PC-9 (cell line): ENCODE results near the gene TRIM71. TPM values are rescaled to one million over a fixed set of nuclear protein-coding genes. Genes with fewer than 3 reads are reported as not detected.
"Not testable (repeated sequence)": the region's sequence is repeated elsewhere in the genome, so short reads cannot be mapped to it uniquely, and the experiment has no call there.

Source experiments
- BruUV-seq: library from RNA; stranded (reverse); fragments of 400-500 nt; replicated peaks from 2 replicates; lab custom pipeline; 2021; lab: Mats Ljungman, UMichigan
- CTCF ChIA-PET: fragments of 300-600 bp; sonication (Branson Sonifier 250); formaldehyde crosslinking; loops from one replicate; lab custom pipeline; 2022; ENCODE audit warnings: antibody characterized with exemption; lab: Charles Lee
- POLR2A ChIA-PET: fragments of 300-600 bp; sonication (Branson Sonifier 250); formaldehyde crosslinking; loops from one replicate; lab custom pipeline; 2022; ENCODE audit warnings: antibody characterized with exemption; ENCODE audit not compliant: unreplicated experiment; lab: Charles Lee
- DNase-seq, 2 experiments: peaks; one replicate each; pipeline versions ENCODE4 v3.0.0 to v3.0.0-alpha.2; 2015 to 2022; ENCODE audit warnings: mixed read lengths in 1 of 2
- H2AFZ ChIP-seq: fragments of 200-600 bp; sonication (generic); 2 replicates; pipeline ENCODE4 v1.8.1; 2017; ENCODE audit warnings: antibody characterized with exemption
- H3F3A ChIP-seq: fragments of 200-600 bp; sonication (generic); 2 replicates; pipeline ENCODE4 v1.8.1; 2017; ENCODE audit warnings: antibody characterized with exemption, mild to moderate bottlenecking, low read depth; ENCODE audit not compliant: insufficient read depth
- H3K27ac ChIP-seq: fragments of 200-600 bp; sonication (generic); 2 replicates; pipeline ENCODE4 v1.6.1; 2016; ENCODE audit warnings: mixed run types
- H3K27me3 ChIP-seq: fragments of 200-600 bp; sonication (generic); 2 replicates; pipeline ENCODE4 v1.6.1; 2016; ENCODE audit warnings: low read depth, mixed run types; ENCODE audit not compliant: insufficient read depth
- H3K36me3 ChIP-seq: fragments of 200-600 bp; sonication (generic); 2 replicates; pipeline ENCODE4 v1.6.1; 2016; ENCODE audit warnings: low read depth, mixed run types
- H3K4me1 ChIP-seq: fragments of 200-600 bp; sonication (generic); replicated peaks from 2 replicates; pipeline ENCODE4 v1.6.1; 2016; ENCODE audit warnings: mixed run types; ENCODE audit not compliant: insufficient read depth
- H3K4me2 ChIP-seq: fragments of 200-600 bp; sonication (generic); 2 replicates; pipeline ENCODE4 v1.6.1; 2017; ENCODE audit warnings: mixed run types
- H3K4me3 ChIP-seq: fragments of 200-600 bp; sonication (generic); 2 replicates; pipeline ENCODE4 v1.6.1; 2016; ENCODE audit warnings: mixed run types
- H3K79me2 ChIP-seq: fragments of 200-600 bp; sonication (generic); 2 replicates; pipeline ENCODE4 v1.6.1; 2017; ENCODE audit warnings: low read depth, mixed run types
- H3K9me2 ChIP-seq: fragments of 200-600 bp; sonication (generic); 2 replicates; pipeline ENCODE4 v1.8.1; 2017; ENCODE audit warnings: mild to moderate bottlenecking; ENCODE audit not compliant: insufficient read depth
- H3K9me3 ChIP-seq: fragments of 200-600 bp; sonication (generic); 2 replicates; pipeline ENCODE4 v1.8.1; 2016; ENCODE audit warnings: low read depth; ENCODE audit not compliant: insufficient read depth
- H4K20me1 ChIP-seq: fragments of 200-600 bp; sonication (generic); 2 replicates; pipeline ENCODE4 v1.8.1; 2017; ENCODE audit not compliant: insufficient read depth
- CTCF ChIP-seq: fragments of 200-600 bp; sonication (generic); conservative IDR thresholded peaks from 2 replicates; pipeline ENCODE4 v1.6.1; 2017; ENCODE audit warnings: mixed run types, antibody characterized with exemption, mild to moderate bottlenecking, moderate library complexity
- EZH2 ChIP-seq: fragments of 200-600 bp; sonication (generic); IDR thresholded peaks from 2 replicates; pipeline ENCODE4 v1.8.0; 2017; ENCODE audit warnings: antibody characterized with exemption, low read depth
- intact Hi-C: fragments of 100-400 bp; cut with micrococcal nuclease; formaldehyde crosslinking; loops from one replicate; pipeline ENCODE4 v1.10.0; 2022; ENCODE audit not compliant: unreplicated experiment
- total RNA-seq: library from RNA; stranded (reverse); gene quantifications from 2 replicates; pipeline ENCODE4 v1.2.3, GENCODE V29; 2021

TRIM71 gene
- total RNA-seq, 1 experiment from 2014 or later: not detected

- ChIA-PET POLR2A (no interaction called here), CTCF (no interaction called here)
- H3K4me2 ChIP-seq: no peak overlapping the region
- DNase-seq: no peak
- H3K27me3 ChIP-seq: no peaks in the 10 kb centered on the region
- H3K9me3 ChIP-seq: no peaks in the 10 kb centered on the region
- H3K27ac ChIP-seq: no peak overlapping the region
- H4K20me1 ChIP-seq: no peaks in the 10 kb centered on the region
- no TSS peak for BruUV-seq
- no peaks in the 10 kb centered on the region for H3K9me2 ChIP-seq
- no peak for TF ChIP-seq EZH2
- TF ChIP-seq CTCF: no peak
- no peaks in the 10 kb centered on the region for H3K36me3 ChIP-seq
- H3K4me1 ChIP-seq: no peaks in the 10 kb centered on the region
- no peaks in the 10 kb centered on the region for H3K79me2 ChIP-seq
- no peak overlapping the region for H3K4me3 ChIP-seq
- intact Hi-C loops: no loop called here
- H2AFZ ChIP-seq: no peak overlapping the region
- H3F3A ChIP-seq: no peaks in the 10 kb centered on the region
Observed at GRCh38 chr3:32919920-32920319, 102.1 kb downstream of the TRIM71 start.

- H3K27ac ChIP-seq: no peak overlapping the region
- no peaks in the 10 kb centered on the region for H4K20me1 ChIP-seq
- no peaks in the 10 kb centered on the region for H3F3A ChIP-seq
- no peaks in the 10 kb centered on the region for H3K27me3 ChIP-seq
- no peaks in the 10 kb centered on the region for H3K9me2 ChIP-seq
- BruUV-seq: no TSS peak
- TF ChIP-seq EZH2 (no peak), CTCF (no peak)
- CTCF ChIA-PET: no interaction called here
- H3K9me3 ChIP-seq: no peaks in the 10 kb centered on the region
- H3K4me3 ChIP-seq: no peak overlapping the region
- intact Hi-C loops: no loop called here
- no peak for DNase-seq
- H3K79me2 ChIP-seq: no peaks in the 10 kb centered on the region
- H3K36me3 ChIP-seq: no peaks in the 10 kb centered on the region
- no peak overlapping the region for H2AFZ ChIP-seq
- no peak overlapping the region for H3K4me2 ChIP-seq
- POLR2A ChIA-PET: no interaction called here
- no peaks in the 10 kb centered on the region for H3K4me1 ChIP-seq
Observed at GRCh38 chr3:32922078-32922477, 104.3 kb downstream of the TRIM71 start.

- Histone ChIP-seq H3K4me3 (no peak overlapping the region), H2AFZ (no peak overlapping the region), H3F3A (no peaks in the 10 kb centered on the region), H3K27ac (no peak overlapping the region), H3K27me3 (no peaks in the 10 kb centered on the region), H3K4me1 (no peaks in the 10 kb centered on the region), H3K4me2 (no peak overlapping the region), H3K9me3 (no peaks in the 10 kb centered on the region), H3K79me2 (no peaks in the 10 kb centered on the region), H3K9me2 (no peaks in the 10 kb centered on the region), H3K36me3 (no peaks in the 10 kb centered on the region), H4K20me1 (no peaks in the 10 kb centered on the region)
- CTCF ChIA-PET: no interaction called here
- intact Hi-C loops: no loop called here
- POLR2A ChIA-PET: no interaction called here
- DNase-seq: no peak
- TF ChIP-seq CTCF (no peak), EZH2 (no peak)
- no TSS peak for BruUV-seq
Observed at GRCh38 chr3:32930161-32930560, 112.4 kb downstream of the TRIM71 start.

- H3K27ac ChIP-seq, H2AFZ ChIP-seq, POLR2A ChIA-PET, intact Hi-C loops, H3K4me3 ChIP-seq, BruUV-seq, H3K4me1 ChIP-seq, H3K4me2 ChIP-seq, DNase-seq, H3K36me3 ChIP-seq, H3K9me3 ChIP-seq, H3K9me2 ChIP-seq, H4K20me1 ChIP-seq, H3F3A ChIP-seq, H3K79me2 ChIP-seq, H3K27me3 ChIP-seq: not testable (repeated sequence)
- CTCF ChIA-PET: interaction anchor here (0.7 kb wide), 1 partner anchor 194 kb away, joined by 4 read pairs; no protein-coding TSS in a partner anchor
Observed at GRCh38 chr3:32931273-32931672, 113.5 kb downstream of the TRIM71 start.
